ENCODE results near the gene AEBP2. TPM values are rescaled to one million over a fixed set of nuclear protein-coding genes. Genes with fewer than 3 reads are reported as not detected.

AEBP2 gene
- total RNA-seq, 4 donors from 2014 or later, result 23.6 to 41.4 (median 38.6) TPM

GRCh38 chr12:19457561-19457960 lies 18.3 kb downstream of the AEBP2 start:
- ATAC-seq, result no peak
- Histone ChIP-seq H3K9me3 (no peaks in the 10 kb centered on the region), H3K27ac (no peak overlapping the region), H3K4me1 (peaks cover 0 to 44% (median 0%) of the 10 kb centered on the region in 3 donors), H3K4me3 (no peak overlapping the region), H3K27me3 (no peaks in the 10 kb centered on the region), H3K36me3 (peaks cover 0 to 14% of the 10 kb centered on the region in 2 donors)
- 90 to 93% methylated on average over 2 to 6 of the region's 6 CpGs for WGBS, 2 donors (ENCODE audit: low coverage in 1 of 2)
- TF ChIP-seq EP300 (IDR thresholded peaks at IDR 0.05) (no peak), CTCF (IDR thresholded peaks at IDR 0.05) (no peak), POLR2AphosphoS5 (IDR thresholded peaks at IDR 0.05) (no peak), POLR2A (IDR thresholded peaks at IDR 0.05) (no peak)

DNA sequence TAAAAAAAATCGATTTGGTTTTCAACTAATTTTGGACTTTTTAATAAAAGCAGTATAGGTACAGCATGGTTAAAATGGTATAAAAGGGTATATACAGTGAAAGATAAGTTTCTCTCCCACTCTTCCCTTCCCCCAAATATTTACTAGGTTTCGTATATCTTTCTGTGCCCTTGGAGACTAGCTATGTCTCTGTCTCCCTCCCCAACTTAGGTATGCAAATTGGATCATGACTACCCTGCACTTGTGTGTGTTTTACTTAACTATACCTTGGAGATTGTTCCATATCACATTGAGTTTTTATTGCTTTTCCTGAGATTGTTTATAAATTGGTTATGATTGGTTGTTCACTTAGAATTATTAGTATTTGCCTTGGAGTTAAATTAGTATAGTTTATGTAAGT lies 19.4 kb downstream of the AEBP2 start:
- Histone ChIP-seq H3K36me3 (peaks cover 0 to 16% of the 10 kb centered on the region in 2 donors), H3K27me3 (no peaks in the 10 kb centered on the region), H3K9me3 (no peaks in the 10 kb centered on the region), H3K4me3 (no peak overlapping the region), H3K27ac (no peak overlapping the region), H3K4me1 (peaks cover 0 to 45% (median 0%) of the 10 kb centered on the region in 3 donors)
- TF ChIP-seq EP300 (IDR thresholded peaks at IDR 0.05), result no peak
- ATAC-seq, result no peak
- 76 to 100% methylated on average over 2 of the region's 2 CpGs for WGBS, 2 donors (ENCODE audit: low coverage in 1 of 2)

GRCh38 chr12:19461999-19462398 lies 22.7 kb downstream of the AEBP2 start:
- H3K4me1 ChIP-seq, result peaks cover 0 to 41% (median 0%) of the 10 kb centered on the region in 3 donors
- H3K36me3 ChIP-seq, result peaks cover 0 to 25% of the 10 kb centered on the region in 2 donors
- ATAC-seq, result no peak
- H3K9me3 ChIP-seq, result no peaks in the 10 kb centered on the region
- no peak overlapping the region for H3K27ac ChIP-seq
- WGBS, 2 donors (ENCODE audit: low coverage in 1 of 2), result 9 to 11% methylated on average over 1 of the region's 1 CpG
- no peak for TF ChIP-seq POLR2AphosphoS5 (IDR thresholded peaks at IDR 0.05)
- no peak for TF ChIP-seq POLR2A (IDR thresholded peaks at IDR 0.05)
- TF ChIP-seq CTCF (IDR thresholded peaks at IDR 0.05), result no peak
- no peak for TF ChIP-seq EP300 (IDR thresholded peaks at IDR 0.05)
- no peaks in the 10 kb centered on the region for H3K27me3 ChIP-seq
- no peak overlapping the region for H3K4me3 ChIP-seq

DNA sequence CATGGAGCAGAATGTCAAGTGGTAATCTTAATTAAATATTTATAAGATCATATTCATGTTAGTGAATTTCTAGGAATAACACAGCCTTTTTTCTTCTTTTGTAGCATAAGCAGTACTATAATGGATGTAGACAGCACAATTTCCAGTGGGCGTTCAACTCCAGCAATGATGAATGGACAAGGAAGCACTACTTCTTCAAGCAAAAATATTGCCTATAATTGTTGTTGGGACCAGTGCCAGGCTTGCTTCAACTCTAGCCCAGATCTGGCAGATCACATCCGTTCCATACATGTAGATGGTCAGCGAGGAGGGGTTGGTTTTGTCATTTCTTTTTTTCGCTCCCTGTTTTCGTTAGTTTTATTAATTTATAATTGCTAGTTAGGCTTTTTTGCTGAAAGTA lies 23.1 kb downstream of the AEBP2 start:
- Histone ChIP-seq H3K9me3 (no peaks in the 10 kb centered on the region), H3K27me3 (no peaks in the 10 kb centered on the region), H3K27ac (no peak overlapping the region), H3K4me3 (no peak overlapping the region), H3K4me1 (peaks cover 0 to 37% (median 0%) of the 10 kb centered on the region in 3 donors), H3K36me3 (peaks cover 0 to 29% of the 10 kb centered on the region in 2 donors)
- no peak for TF ChIP-seq POLR2A (IDR thresholded peaks at IDR 0.05)
- no peak for TF ChIP-seq EP300 (IDR thresholded peaks at IDR 0.05)
- no peak for TF ChIP-seq CTCF (IDR thresholded peaks at IDR 0.05)
- TF ChIP-seq POLR2AphosphoS5 (IDR thresholded peaks at IDR 0.05), result no peak
- ATAC-seq, result no peak
- 42 to 45% methylated on average over 5 of the region's 5 CpGs for WGBS, 2 donors (ENCODE audit: low coverage in 1 of 2)

DNA sequence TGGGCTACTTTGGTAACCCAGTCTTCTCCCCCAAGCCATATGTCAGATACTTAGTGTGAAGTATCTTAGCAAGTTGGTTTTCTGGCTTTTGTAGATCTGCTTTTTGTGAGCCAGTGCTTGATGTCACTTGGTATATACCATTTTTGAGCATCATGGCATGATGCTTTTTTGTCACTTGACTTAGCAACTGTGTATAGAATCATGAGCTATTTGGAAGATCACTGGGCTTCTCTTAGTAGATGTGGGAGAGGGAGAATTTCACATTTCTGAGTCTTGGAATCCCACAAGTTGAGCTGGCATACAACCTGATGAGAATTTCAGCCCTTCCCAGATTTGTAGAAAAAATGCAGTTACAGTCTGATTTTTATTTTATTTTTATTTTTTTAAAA lies 24.9 kb downstream of the AEBP2 start:
- Histone ChIP-seq H3K4me1 (peaks cover 0 to 29% (median 0%) of the 10 kb centered on the region in 3 donors), H3K4me3 (no peak overlapping the region)
- ATAC-seq, result no peak

More for the DNA sequence above, 24.9 kb downstream of the AEBP2 start:
- Histone ChIP-seq H3K9me3 (no peaks in the 10 kb centered on the region), H3K27ac (no peak overlapping the region), H3K27me3 (no peaks in the 10 kb centered on the region), H3K36me3 (peaks cover 0 to 38% of the 10 kb centered on the region in 2 donors)
- TF ChIP-seq EP300 (IDR thresholded peaks at IDR 0.05) (no peak), CTCF (IDR thresholded peaks at IDR 0.05) (no peak), POLR2A (IDR thresholded peaks at IDR 0.05) (no peak), POLR2AphosphoS5 (IDR thresholded peaks at IDR 0.05) (no peak)

Data from gastroesophageal sphincter (tissue), 4 donors.